Glomerular visceral epithelial cell (primary cell): Measurements from ENCODE around the gene OR13C3.
A peak's percentile ranks its signal among the peaks of the same experiment; 100 is the strongest.
"Not testable (repeated sequence)": the region's sequence is repeated elsewhere in the genome, so short reads cannot be mapped to it uniquely, and the experiment has no call there.

Source experiments
- DNase-seq: peaks from one replicate; pipeline ENCODE4 v3.0.0-alpha.2; 2016; ENCODE audit errors: extremely low spot score

OR13C3 gene

DNA sequence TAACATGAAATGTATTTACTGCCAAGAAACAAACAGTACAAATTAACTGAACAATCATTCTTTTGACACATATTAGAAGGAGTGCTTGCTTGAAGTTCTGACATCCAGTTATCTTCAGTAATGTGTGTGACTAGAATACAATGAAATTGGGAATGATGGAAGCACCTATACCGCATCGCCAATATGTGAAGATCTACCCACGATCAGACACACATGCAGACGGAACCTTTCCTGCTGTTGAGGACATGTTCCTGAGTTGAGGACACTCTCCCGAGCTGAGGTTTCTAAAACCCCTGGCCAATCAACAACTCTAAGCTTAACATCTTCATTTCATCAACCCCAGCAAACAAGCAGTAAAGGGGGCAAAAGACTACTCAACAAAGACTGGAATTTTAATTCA is at the start of gene OR13C3:
Gene OR13C3 (minus strand): TSS at position 101 of the 400 bp plus-strand sequence. CDS start 133 bp downstream, outside the sequence.
- DNase-seq = no peak

- DNase-seq = no peak
Measured at GRCh38 chr9:104580562-104580961, 43.9 kb upstream of the OR13C3 start.

GRCh38 chr9:104577263-104577662 is 40.6 kb upstream of the OR13C3 start:
- no peak for DNase-seq

DNA sequence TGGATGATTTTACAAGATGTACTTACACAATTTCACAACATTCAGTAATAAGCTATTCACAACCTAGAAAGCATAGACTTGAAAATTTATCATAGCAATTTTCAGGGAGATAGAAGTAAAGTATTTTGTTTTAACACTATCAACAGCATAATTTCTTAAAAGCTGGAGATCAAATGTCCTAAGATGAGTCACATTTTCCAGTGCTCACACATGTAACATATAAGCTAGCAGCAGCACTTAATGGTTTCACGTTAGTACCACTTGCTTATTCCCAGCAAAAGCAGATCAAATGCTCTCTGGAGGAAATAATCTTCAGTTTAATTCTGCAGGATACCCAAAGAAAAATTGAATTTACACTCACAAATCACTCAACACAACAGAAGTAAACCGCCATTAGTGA is 38.8 kb upstream of the OR13C3 start:
- no peak for DNase-seq

- no peak for DNase-seq
Measured at GRCh38 chr9:104572612-104573011, 36.0 kb upstream of the OR13C3 start.

DNA sequence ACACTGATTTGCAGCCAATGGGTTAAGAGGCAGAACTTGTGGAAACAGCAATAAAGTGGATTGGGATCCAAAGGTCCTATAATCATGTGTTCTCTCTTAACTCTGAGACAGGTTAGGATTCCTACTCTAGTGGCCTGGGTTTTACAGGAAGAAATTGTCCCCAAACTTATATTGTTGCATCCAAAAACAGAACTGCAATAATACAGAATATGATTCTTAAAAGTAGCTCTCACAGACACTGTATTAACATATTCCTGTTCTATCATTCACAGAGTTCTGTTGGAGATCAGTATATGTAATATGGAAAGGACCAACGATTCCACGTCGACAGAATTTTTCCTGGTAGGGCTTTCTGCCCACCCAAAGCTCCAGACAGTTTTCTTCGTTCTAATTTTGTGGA is 32.2 kb upstream of the OR13C3 start, which contains the start of gene OR13C8:
Gene OR13C8 (plus strand): TSS at position 301 of the 400 bp plus-strand sequence. CDS start 0 bp downstream, at position 301.
- no peak for DNase-seq

GRCh38 chr9:104564358-104564757 is 27.7 kb upstream of the OR13C3 start:
- no peak for DNase-seq

GRCh38 chr9:104556830-104557634 is 20.4 kb upstream of the OR13C3 start:
- DNase-seq = no peak

DNA sequence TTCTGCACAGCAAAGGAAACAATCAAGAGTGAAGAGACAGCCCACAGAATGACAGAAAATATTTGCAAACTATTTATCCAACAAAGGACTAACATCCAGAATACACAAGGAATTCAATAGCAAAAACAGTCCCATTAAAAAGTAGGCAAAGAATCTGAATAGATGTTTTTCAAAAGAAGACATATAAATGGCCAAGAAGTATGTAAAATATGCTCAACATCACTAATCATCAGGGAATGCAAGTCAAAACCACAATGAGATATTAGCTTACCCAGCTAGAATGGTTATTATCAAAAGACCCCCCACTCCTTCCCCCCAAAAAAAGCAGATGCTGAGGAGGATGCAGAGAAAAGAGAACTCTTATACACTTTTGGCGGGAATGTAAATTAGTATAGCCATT is 18.9 kb upstream of the OR13C3 start:
- no peak for DNase-seq

DNA sequence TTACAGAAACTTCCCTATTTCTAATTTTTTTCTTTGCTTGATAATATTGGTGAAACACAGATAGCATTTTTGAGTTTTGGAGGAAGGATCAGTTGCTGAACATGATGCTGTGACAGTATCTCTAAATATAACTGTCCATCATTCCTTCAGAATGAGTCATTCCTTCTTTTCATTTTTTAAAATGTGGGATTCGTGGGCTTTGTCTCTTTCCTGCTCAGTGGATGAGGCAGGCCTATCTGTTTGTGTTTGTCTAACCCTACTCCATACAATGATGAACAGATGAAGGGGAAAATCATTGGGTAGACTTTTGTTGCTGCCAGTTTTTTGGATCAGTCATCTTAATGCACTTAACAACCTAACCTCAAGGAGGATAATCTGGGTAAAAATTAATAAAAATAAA is 16.6 kb upstream of the OR13C3 start:
- DNase-seq = peak; percentile 2

DNA sequence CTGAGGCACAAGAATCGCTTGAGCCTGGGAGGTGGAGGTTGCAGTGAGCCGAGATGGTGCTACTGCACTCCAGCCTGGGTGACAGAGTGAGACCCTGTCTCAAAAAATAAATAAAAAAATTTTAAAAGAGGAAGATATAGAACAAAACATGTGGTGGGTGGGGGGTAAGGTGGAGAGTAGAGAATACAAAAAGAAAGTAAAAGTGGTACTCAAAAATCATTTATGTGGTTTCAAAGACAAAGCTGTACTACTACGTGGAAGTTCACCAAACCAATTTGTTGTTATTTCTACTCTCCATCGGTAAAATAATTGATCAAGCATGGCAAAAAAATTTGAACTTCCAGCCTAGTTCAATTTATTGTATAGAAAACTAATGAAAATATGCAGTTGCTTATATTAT is 8.0 kb upstream of the OR13C3 start:
- no peak for DNase-seq

DNA sequence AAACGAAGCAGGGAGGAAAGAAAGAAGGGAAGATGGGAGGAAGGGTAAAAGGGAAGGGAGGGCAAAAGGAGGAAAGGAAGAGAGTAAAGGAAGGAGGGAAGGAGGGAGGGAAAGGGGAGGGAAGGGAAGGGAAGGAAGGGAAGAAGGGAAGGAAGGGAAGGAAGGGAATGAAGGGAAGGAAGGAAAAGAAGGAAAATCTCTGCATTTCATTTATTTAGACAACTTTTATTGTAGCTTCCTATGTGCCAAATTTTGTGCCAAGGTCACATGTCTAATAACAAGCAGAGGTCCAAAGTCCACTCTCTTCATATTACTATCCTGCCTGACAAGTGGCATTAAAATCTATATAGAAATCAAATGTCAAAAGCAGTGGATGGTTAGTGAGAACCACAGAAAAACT is 2.6 kb upstream of the OR13C3 start:
- DNase-seq = no peak

GRCh38 chr9:104527109-104527508 is 9.5 kb downstream of the OR13C3 start, which contains the start of gene OR13C4:
TSS of gene OR13C4 (minus strand) at chr9:104527209. CDS start at chr9:104527209, 0 bp downstream.
- no peak for DNase-seq

- DNase-seq = not testable (repeated sequence)
Measured at GRCh38 chr9:104520241-104520640, 16.4 kb downstream of the OR13C3 start.

DNA sequence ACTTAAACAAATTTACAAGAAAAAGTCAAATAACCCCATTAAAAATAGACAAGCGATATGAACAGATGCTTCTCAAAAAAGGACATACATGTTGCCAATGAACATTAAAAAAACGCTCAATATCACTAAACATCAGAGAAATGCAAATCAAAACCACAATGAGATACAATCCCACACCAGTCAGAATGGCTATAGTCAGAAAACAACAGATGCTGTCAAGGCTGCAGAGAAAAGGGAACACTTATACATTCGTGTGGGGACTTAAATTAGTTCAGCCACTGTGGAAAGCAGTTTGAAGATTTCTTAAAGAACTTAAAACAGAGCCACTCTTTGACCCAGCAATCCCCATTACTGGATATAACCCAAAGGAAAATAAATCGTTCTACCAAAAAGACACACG is 21.8 kb downstream of the OR13C3 start:
- DNase-seq = no peak

DNA sequence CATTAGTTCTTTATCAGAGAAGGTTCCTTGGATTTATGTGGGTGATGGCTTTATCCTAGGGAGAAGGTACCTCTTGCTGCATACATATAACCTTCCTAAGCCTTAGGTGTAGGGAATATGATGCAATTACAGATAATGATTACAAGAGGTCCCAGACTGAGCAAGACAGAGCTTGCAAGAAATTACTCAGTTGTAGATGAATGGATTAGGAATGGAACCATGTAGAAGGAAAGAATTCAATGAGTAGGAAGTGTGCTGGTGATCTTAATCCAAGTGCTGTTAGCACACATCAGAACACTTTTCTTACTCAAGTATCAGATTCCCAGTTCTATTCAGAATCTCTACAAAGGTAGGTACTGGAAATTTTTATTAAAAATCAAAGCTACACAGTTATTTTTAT is 30.1 kb downstream of the OR13C3 start:
- DNase-seq = no peak

- DNase-seq = no peak
Measured at GRCh38 chr9:104503963-104504362, 32.7 kb downstream of the OR13C3 start, which contains the start of gene OR13F1. TSS of gene OR13F1 (plus strand) at chr9:104504263. CDS start at chr9:104504263, 0 bp downstream.

GRCh38 chr9:104503440-104503839 is 33.2 kb downstream of the OR13C3 start:
- DNase-seq = no peak

DNA sequence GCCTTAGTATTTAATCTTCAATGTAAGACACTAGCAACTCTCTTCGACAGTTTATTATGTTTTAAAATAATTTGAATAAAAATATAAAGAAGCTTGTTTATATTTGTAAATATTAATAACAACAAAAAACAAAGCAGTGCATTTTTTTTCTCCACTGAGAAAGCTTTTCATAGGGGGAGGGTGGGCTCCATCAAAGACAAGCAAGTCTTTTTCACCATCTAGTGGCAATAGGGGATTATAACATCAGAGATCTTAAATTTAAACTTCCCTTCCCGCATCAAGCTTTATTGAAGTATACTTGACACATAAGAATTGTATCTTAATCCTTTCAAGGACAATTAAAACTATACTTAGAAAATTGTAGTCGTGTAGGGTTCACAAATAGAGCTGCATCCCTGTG is 41.8 kb downstream of the OR13C3 start:
- peak; percentile 3 for DNase-seq
